Spleen (tissue), 3 donors: ENCODE data around the gene RPL29.

ENCODE experiments used
- POLR2A ChIP-seq, 3 donors: fragments of 450-650 bp; IDR thresholded peaks; one replicate each; pipeline ENCODE4 v1.5.1; 2017; ENCODE audit warnings: antibody characterized with exemption in 3 of 3, mild to moderate bottlenecking in 1 of 3
- POLR2AphosphoS5 ChIP-seq, 3 donors: sonication (generic); formaldehyde crosslinking; IDR thresholded peaks; one replicate each; pipeline ENCODE4 v1.5.1; 2017; ENCODE audit warnings: antibody characterized with exemption in 3 of 3

DNA sequence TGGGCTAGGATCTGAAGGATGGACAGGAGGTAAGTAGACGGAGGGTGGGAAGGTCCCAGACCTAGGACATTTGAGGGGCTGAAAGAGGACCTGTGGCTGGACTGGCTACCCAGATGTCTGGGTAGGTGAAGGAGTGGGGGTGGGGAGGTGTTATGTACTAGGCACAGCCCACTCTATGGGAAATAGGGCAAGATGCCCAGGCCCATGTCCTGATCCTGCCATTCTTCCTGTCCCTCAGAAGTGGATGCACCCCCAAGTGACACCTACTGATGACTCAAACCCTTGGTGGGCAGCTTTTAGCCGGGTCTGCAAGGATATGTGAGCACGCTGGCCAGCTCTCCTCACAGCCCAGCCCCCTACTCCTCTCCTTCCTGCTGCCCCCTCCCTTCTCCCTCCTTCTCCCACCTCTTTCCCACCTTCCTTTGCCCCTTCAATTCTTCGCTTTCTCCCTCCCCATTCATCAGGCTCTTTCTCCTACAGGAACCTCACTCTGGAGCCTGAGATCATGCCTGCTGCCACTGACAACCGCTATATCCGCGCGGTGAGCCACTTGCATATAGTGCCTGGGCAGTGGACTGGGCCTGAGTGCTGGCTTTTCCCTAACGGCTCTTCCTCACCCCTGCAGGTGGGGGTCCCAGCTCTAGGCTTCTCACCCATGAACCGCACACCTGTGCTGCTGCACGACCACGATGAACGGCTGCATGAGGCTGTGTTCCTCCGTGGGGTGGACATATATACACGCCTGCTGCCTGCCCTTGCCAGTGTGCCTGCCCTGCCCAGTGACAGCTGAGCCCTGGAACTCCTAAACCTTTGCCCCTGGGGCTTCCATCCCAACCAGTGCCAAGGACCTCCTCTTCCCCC is 7.2 kb downstream of the RPL29 start:
- TF ChIP-seq POLR2AphosphoS5 (IDR thresholded peaks at IDR 0.05) (peak in 1 of 3 donors; percentile 44), POLR2A (IDR thresholded peaks at IDR 0.05) (no peak)
